Smooth muscle cell (in vitro differentiated cells): ENCODE results near the gene MYBBP1A. TPM values are rescaled to one million over a fixed set of nuclear protein-coding genes. Genes with fewer than 3 reads are reported as not detected.

Experiments
- DNase-seq: peaks from one replicate; lab custom pipeline; 2025; ENCODE audit not compliant: unreplicated experiment; lab: John Stamatoyannopoulos, UW
- H2AFZ ChIP-seq: fragments of 200-600 bp; sonication (generic); 2 replicates; pipeline ENCODE4 v1.6.0; 2016; ENCODE audit warnings: antibody characterized with exemption, low read depth, mild to moderate bottlenecking
- H3F3A ChIP-seq: fragments of 200-600 bp; sonication (generic); 2 replicates; pipeline ENCODE4 v1.6.0; 2017; ENCODE audit warnings: antibody characterized with exemption, low read depth
- H3K27ac ChIP-seq: fragments of 200-600 bp; sonication (generic); 2 replicates; pipeline ENCODE4 v1.5.1; 2016; ENCODE audit warnings: low read depth, mild to moderate bottlenecking
- H3K27me3 ChIP-seq: fragments of 200-600 bp; sonication (generic); 2 replicates; pipeline ENCODE4 v1.6.1; 2016; ENCODE audit warnings: low read depth, mild to moderate bottlenecking
- H3K36me3 ChIP-seq: fragments of 200-600 bp; sonication (generic); 2 replicates; pipeline ENCODE4 v1.5.1; 2016; ENCODE audit warnings: low read depth
- H3K4me1 ChIP-seq: fragments of 200-600 bp; sonication (generic); 2 replicates; pipeline ENCODE4 v1.5.1; 2016; ENCODE audit warnings: low read depth
- H3K4me2 ChIP-seq: fragments of 200-600 bp; sonication (generic); 2 replicates; pipeline ENCODE4 v1.6.0; 2016; ENCODE audit warnings: mild to moderate bottlenecking
- H3K4me3 ChIP-seq: fragments of 200-600 bp; sonication (generic); 2 replicates; pipeline ENCODE4 v1.5.1; 2016; ENCODE audit warnings: mild to moderate bottlenecking
- H3K79me2 ChIP-seq: fragments of 200-600 bp; sonication (generic); 2 replicates; pipeline ENCODE4 v1.6.0; 2016; ENCODE audit warnings: low read depth, mild to moderate bottlenecking
- H3K9ac ChIP-seq: fragments of 200-600 bp; sonication (generic); 2 replicates; pipeline ENCODE4 v1.6.0; 2016; ENCODE audit warnings: low read depth
- H3K9me3 ChIP-seq: fragments of 200-600 bp; sonication (generic); replicated peaks from 2 replicates; pipeline ENCODE4 v1.5.1; 2016; ENCODE audit warnings: low read depth
- H4K20me1 ChIP-seq: fragments of 200-600 bp; sonication (generic); 2 replicates; pipeline ENCODE4 v1.6.0; 2016; ENCODE audit warnings: low read depth
- CTCF ChIP-seq: fragments of 200-600 bp; sonication (generic); IDR thresholded peaks from 2 replicates; pipeline ENCODE4 v1.5.1; 2017; ENCODE audit warnings: borderline replicate concordance, mild to moderate bottlenecking, antibody characterized with exemption; ENCODE audit not compliant: insufficient read depth, poor library complexity, severe bottlenecking
- WGBS: methylation state at CpG from one replicate; pipeline ENCODE4 v1.1.7; 2016; ENCODE audit warnings: low lambda C conversion rate; 5-methylcytosine and 5-hydroxymethylcytosine counted together
- polyA plus RNA-seq: library from polyadenylated mRNA; unstranded; fragments of >200 nt; fragmentation: Nextera tagmentation; extraction: Ambion mirVana; gene quantifications from 2 replicates; pipeline ENCODE4 v1.2.1, GENCODE V29; 2016
- total RNA-seq: library from RNA; depleted of rRNA; stranded (reverse); fragments of >200 nt; gene quantifications from 2 replicates; pipeline ENCODE4 v1.2.3, GENCODE V29; 2014

Gene MYBBP1A
- total and polyA plus RNA-seq, 2 experiments from 2014 or later: 18.1 to 33.5 TPM

- Histone ChIP-seq H3K27ac (no peak overlapping the region), H3K9me3 (no peaks in the 10 kb centered on the region), H3F3A (no peaks in the 10 kb centered on the region), H2AFZ (no peak overlapping the region), H3K27me3 (no peaks in the 10 kb centered on the region), H3K9ac (no peak overlapping the region), H3K4me1 (peaks cover 4% of the 10 kb centered on the region), H3K4me3 (no peak overlapping the region), H3K4me2 (no peak overlapping the region), H3K79me2 (no peaks in the 10 kb centered on the region), H4K20me1 (no peaks in the 10 kb centered on the region), H3K36me3 (no peaks in the 10 kb centered on the region)
- no peak for DNase-seq
- WGBS: 97% methylated on average over 16 of the region's 17 CpGs
- no peak for TF ChIP-seq CTCF
These were observed 23.0 kb downstream of the MYBBP1A start for GRCh38 chr17:4531988-4532736.

- Histone ChIP-seq H3K4me1 (no peaks in the 10 kb centered on the region), H3K9me3 (no peaks in the 10 kb centered on the region), H3K4me3 (no peak overlapping the region), H2AFZ (no peak overlapping the region), H3K27me3 (no peaks in the 10 kb centered on the region), H3K4me2 (no peak overlapping the region), H3K9ac (no peak overlapping the region), H3K36me3 (no peaks in the 10 kb centered on the region), H3F3A (no peaks in the 10 kb centered on the region), H3K27ac (no peak overlapping the region), H4K20me1 (no peaks in the 10 kb centered on the region), H3K79me2 (no peaks in the 10 kb centered on the region)
- no peak for DNase-seq
- no peak for TF ChIP-seq CTCF
- 80% methylated on average over 29 of the region's 30 CpGs for WGBS
These were observed 24.1 kb downstream of the MYBBP1A start for GRCh38 chr17:4530799-4531730.

GRCh38 chr17:4529533-4530152 is 25.5 kb downstream of the MYBBP1A start:
- no peaks in the 10 kb centered on the region for H3K27me3 ChIP-seq
- H3K27ac ChIP-seq: no peak overlapping the region
- H3K9me3 ChIP-seq: no peaks in the 10 kb centered on the region
- no peaks in the 10 kb centered on the region for H3K36me3 ChIP-seq
- no peak overlapping the region for H3K4me2 ChIP-seq
- no peaks in the 10 kb centered on the region for H4K20me1 ChIP-seq
- no peak for TF ChIP-seq CTCF
- no peak overlapping the region for H2AFZ ChIP-seq
- H3K79me2 ChIP-seq: no peaks in the 10 kb centered on the region
- H3K4me3 ChIP-seq: no peak overlapping the region
- WGBS: 95% methylated on average over 11 of the region's 13 CpGs
- H3K4me1 ChIP-seq: no peaks in the 10 kb centered on the region
- no peak overlapping the region for H3K9ac ChIP-seq
- no peak for DNase-seq
- H3F3A ChIP-seq: no peaks in the 10 kb centered on the region
